ENCODE measurements around the gene GSK3B.

Gene GSK3B

GRCh38 chr3:119955972-119956371 lies 138.3 kb downstream of the GSK3B start:
- H3K36me3 ChIP-seq (ENCODE audit: control insufficient read depth in 2 of 2, insufficient read depth in 2 of 2, low read length in 2 of 2) = no peaks in the 10 kb centered on the region
- H3K4me1 ChIP-seq (ENCODE audit: control insufficient read depth in 2 of 2, insufficient read depth in 2 of 2, low read length in 2 of 2) = no peaks in the 10 kb centered on the region
- H3K9ac ChIP-seq (ENCODE audit: low read depth in 1 of 2, low read length in 2 of 2) = no peak overlapping the region
- H3K4me3 ChIP-seq (ENCODE audit: low read length in 2 of 2) = no peak overlapping the region
- no peak overlapping the region for H3K27ac ChIP-seq (ENCODE audit: low read depth in 2 of 2, low read length in 2 of 2)
- H3K27me3 ChIP-seq (ENCODE audit: control insufficient read depth in 2 of 2, insufficient read depth in 2 of 2, low read length in 2 of 2) = no peaks in the 10 kb centered on the region
- no peaks in the 10 kb centered on the region for H3K9me3 ChIP-seq (ENCODE audit: control insufficient read depth in 2 of 2, low read length in 2 of 2)

DNA sequence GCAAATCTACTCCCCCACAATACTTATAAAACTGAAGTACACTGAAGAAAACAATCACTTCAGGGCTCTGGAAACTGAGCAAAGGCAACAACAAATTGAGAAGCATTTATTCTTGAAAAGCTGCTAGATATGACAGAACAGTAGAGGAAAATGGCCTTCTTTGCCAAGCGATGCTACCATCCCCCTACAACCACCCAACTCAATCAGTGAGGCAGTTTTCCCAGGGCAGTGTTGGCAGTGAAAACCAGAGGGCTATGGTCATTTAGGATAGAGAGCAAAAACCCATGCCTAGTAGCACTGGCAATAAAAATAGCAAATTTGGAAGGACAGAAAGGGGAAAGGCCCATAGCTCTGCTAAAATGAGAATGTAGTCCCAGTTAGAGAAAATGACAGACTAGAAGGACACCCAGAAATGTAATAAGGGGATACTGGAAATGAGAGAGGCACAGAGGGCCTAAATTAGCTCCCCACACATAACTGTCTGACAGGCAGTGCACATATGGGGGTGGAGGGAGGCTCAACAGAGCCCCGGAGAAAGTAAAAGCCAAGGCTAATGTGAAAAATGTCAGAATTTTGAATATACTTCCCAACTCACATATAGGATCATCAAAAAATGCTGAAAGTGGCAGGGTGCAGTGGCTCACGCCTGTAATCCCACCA lies 143.5 kb downstream of the GSK3B start:
- no peaks in the 10 kb centered on the region for H3K27me3 ChIP-seq (ENCODE audit: control insufficient read depth in 2 of 2, insufficient read depth in 2 of 2, low read length in 2 of 2)
- H3K4me3 ChIP-seq (ENCODE audit: low read length in 2 of 2) = no peak overlapping the region
- no peaks in the 10 kb centered on the region for H3K9me3 ChIP-seq (ENCODE audit: control insufficient read depth in 2 of 2, low read length in 2 of 2)
- H3K4me1 ChIP-seq (ENCODE audit: control insufficient read depth in 2 of 2, insufficient read depth in 2 of 2, low read length in 2 of 2) = no peaks in the 10 kb centered on the region
- H3K27ac ChIP-seq (ENCODE audit: low read depth in 2 of 2, low read length in 2 of 2) = no peak overlapping the region
- H3K36me3 ChIP-seq (ENCODE audit: control insufficient read depth in 2 of 2, insufficient read depth in 2 of 2, low read length in 2 of 2) = peaks cover 3 to 4% of the 10 kb centered on the region in 2 donors
- H3K9ac ChIP-seq (ENCODE audit: low read depth in 1 of 2, low read length in 2 of 2) = no peak overlapping the region

DNA sequence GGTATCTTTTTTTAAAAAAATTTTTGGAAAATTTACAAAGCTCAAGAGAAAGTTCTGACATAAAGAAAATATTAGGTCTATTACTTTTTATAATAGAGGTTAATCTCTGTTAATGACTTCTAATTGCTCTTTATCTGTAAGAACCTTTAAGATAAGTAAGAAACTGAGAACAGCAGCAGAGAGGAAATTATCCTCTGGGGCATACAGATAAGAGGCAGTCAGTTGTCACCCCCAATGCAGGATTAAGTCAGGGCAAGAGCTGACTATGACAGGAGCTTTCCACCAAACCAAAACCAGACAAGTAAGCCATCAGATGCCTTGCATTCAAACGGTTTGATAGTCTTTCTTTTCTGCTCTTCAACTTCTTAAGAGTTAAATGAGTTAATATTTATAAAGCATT lies 149.0 kb downstream of the GSK3B start:
- no peak overlapping the region for H3K27ac ChIP-seq (ENCODE audit: low read depth in 2 of 2, low read length in 2 of 2)
- no peak overlapping the region for H3K4me3 ChIP-seq (ENCODE audit: low read length in 2 of 2)
- H3K27me3 ChIP-seq (ENCODE audit: control insufficient read depth in 2 of 2, insufficient read depth in 2 of 2, low read length in 2 of 2) = no peaks in the 10 kb centered on the region
- H3K9ac ChIP-seq (ENCODE audit: low read depth in 1 of 2, low read length in 2 of 2) = no peak overlapping the region
- H3K36me3 ChIP-seq (ENCODE audit: control insufficient read depth in 2 of 2, insufficient read depth in 2 of 2, low read length in 2 of 2) = peaks cover 3 to 4% of the 10 kb centered on the region in 2 donors
- no peaks in the 10 kb centered on the region for H3K9me3 ChIP-seq (ENCODE audit: control insufficient read depth in 2 of 2, low read length in 2 of 2)
- no peaks in the 10 kb centered on the region for H3K4me1 ChIP-seq (ENCODE audit: control insufficient read depth in 2 of 2, insufficient read depth in 2 of 2, low read length in 2 of 2)

GRCh38 chr3:119944091-119944490 lies 150.2 kb downstream of the GSK3B start:
- Histone ChIP-seq H3K27ac (ENCODE audit: low read depth in 2 of 2, low read length in 2 of 2) (no peak overlapping the region), H3K4me1 (ENCODE audit: control insufficient read depth in 2 of 2, insufficient read depth in 2 of 2, low read length in 2 of 2) (no peaks in the 10 kb centered on the region), H3K27me3 (ENCODE audit: control insufficient read depth in 2 of 2, insufficient read depth in 2 of 2, low read length in 2 of 2) (no peaks in the 10 kb centered on the region), H3K4me3 (ENCODE audit: low read length in 2 of 2) (no peak overlapping the region), H3K36me3 (ENCODE audit: control insufficient read depth in 2 of 2, insufficient read depth in 2 of 2, low read length in 2 of 2) (peaks cover 3 to 4% of the 10 kb centered on the region in 2 donors), H3K9me3 (ENCODE audit: control insufficient read depth in 2 of 2, low read length in 2 of 2) (no peaks in the 10 kb centered on the region), H3K9ac (ENCODE audit: low read depth in 1 of 2, low read length in 2 of 2) (no peak overlapping the region)

GRCh38 chr3:119939077-119939476 lies 155.2 kb downstream of the GSK3B start:
- Histone ChIP-seq H3K4me1 (ENCODE audit: control insufficient read depth in 2 of 2, insufficient read depth in 2 of 2, low read length in 2 of 2) (no peaks in the 10 kb centered on the region), H3K9ac (ENCODE audit: low read depth in 1 of 2, low read length in 2 of 2) (no peak overlapping the region), H3K9me3 (ENCODE audit: control insufficient read depth in 2 of 2, low read length in 2 of 2) (no peaks in the 10 kb centered on the region), H3K36me3 (ENCODE audit: control insufficient read depth in 2 of 2, insufficient read depth in 2 of 2, low read length in 2 of 2) (no peaks in the 10 kb centered on the region), H3K27ac (ENCODE audit: low read depth in 2 of 2, low read length in 2 of 2) (no peak overlapping the region), H3K27me3 (ENCODE audit: control insufficient read depth in 2 of 2, insufficient read depth in 2 of 2, low read length in 2 of 2) (no peaks in the 10 kb centered on the region), H3K4me3 (ENCODE audit: low read length in 2 of 2) (no peak overlapping the region)

GRCh38 chr3:119937229-119937628 lies 157.0 kb downstream of the GSK3B start:
- Histone ChIP-seq H3K4me3 (ENCODE audit: low read length in 2 of 2) (no peak overlapping the region), H3K9ac (ENCODE audit: low read depth in 1 of 2, low read length in 2 of 2) (no peak overlapping the region), H3K9me3 (ENCODE audit: control insufficient read depth in 2 of 2, low read length in 2 of 2) (no peaks in the 10 kb centered on the region), H3K4me1 (ENCODE audit: control insufficient read depth in 2 of 2, insufficient read depth in 2 of 2, low read length in 2 of 2) (no peaks in the 10 kb centered on the region), H3K27ac (ENCODE audit: low read depth in 2 of 2, low read length in 2 of 2) (no peak overlapping the region), H3K36me3 (ENCODE audit: control insufficient read depth in 2 of 2, insufficient read depth in 2 of 2, low read length in 2 of 2) (no peaks in the 10 kb centered on the region), H3K27me3 (ENCODE audit: control insufficient read depth in 2 of 2, insufficient read depth in 2 of 2, low read length in 2 of 2) (no peaks in the 10 kb centered on the region)

- Histone ChIP-seq H3K9me3 (ENCODE audit: control insufficient read depth in 2 of 2, low read length in 2 of 2) (no peaks in the 10 kb centered on the region), H3K4me1 (ENCODE audit: control insufficient read depth in 2 of 2, insufficient read depth in 2 of 2, low read length in 2 of 2) (no peaks in the 10 kb centered on the region), H3K4me3 (ENCODE audit: low read length in 2 of 2) (no peak overlapping the region), H3K27ac (ENCODE audit: low read depth in 2 of 2, low read length in 2 of 2) (no peak overlapping the region), H3K36me3 (ENCODE audit: control insufficient read depth in 2 of 2, insufficient read depth in 2 of 2, low read length in 2 of 2) (no peaks in the 10 kb centered on the region), H3K27me3 (ENCODE audit: control insufficient read depth in 2 of 2, insufficient read depth in 2 of 2, low read length in 2 of 2) (no peaks in the 10 kb centered on the region), H3K9ac (ENCODE audit: low read depth in 1 of 2, low read length in 2 of 2) (no peak overlapping the region)
Measured at GRCh38 chr3:119934249-119934648, 160.0 kb downstream of the GSK3B start.

DNA sequence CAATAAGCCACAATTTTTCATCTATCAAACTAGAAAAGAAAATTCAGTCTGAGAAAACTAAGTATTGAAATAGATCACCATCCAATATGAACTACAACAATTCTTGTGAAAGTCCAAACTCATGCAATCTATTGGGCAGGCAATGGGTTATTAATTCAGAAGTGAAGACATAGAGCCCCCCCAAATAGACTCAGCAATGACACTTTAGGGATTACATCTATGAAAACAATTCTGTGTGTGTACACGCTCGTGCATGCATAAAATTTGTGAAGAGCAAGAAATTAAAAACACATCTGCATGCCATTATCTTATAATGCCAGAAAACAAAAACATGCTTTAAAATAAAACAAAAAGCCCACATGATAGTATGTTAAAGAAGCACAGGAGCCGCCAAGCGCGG lies 161.0 kb downstream of the GSK3B start:
- Histone ChIP-seq H3K9me3 (ENCODE audit: control insufficient read depth in 2 of 2, low read length in 2 of 2) (no peaks in the 10 kb centered on the region), H3K4me3 (ENCODE audit: low read length in 2 of 2) (no peak overlapping the region), H3K27ac (ENCODE audit: low read depth in 2 of 2, low read length in 2 of 2) (no peak overlapping the region), H3K36me3 (ENCODE audit: control insufficient read depth in 2 of 2, insufficient read depth in 2 of 2, low read length in 2 of 2) (no peaks in the 10 kb centered on the region), H3K9ac (ENCODE audit: low read depth in 1 of 2, low read length in 2 of 2) (no peak overlapping the region), H3K4me1 (ENCODE audit: control insufficient read depth in 2 of 2, insufficient read depth in 2 of 2, low read length in 2 of 2) (no peaks in the 10 kb centered on the region), H3K27me3 (ENCODE audit: control insufficient read depth in 2 of 2, insufficient read depth in 2 of 2, low read length in 2 of 2) (no peaks in the 10 kb centered on the region)

- no peaks in the 10 kb centered on the region for H3K9me3 ChIP-seq (ENCODE audit: control insufficient read depth in 2 of 2, low read length in 2 of 2)
- H3K27me3 ChIP-seq (ENCODE audit: control insufficient read depth in 2 of 2, insufficient read depth in 2 of 2, low read length in 2 of 2) = no peaks in the 10 kb centered on the region
- H3K36me3 ChIP-seq (ENCODE audit: control insufficient read depth in 2 of 2, insufficient read depth in 2 of 2, low read length in 2 of 2) = no peaks in the 10 kb centered on the region
- H3K4me3 ChIP-seq (ENCODE audit: low read length in 2 of 2) = no peak overlapping the region
- H3K4me1 ChIP-seq (ENCODE audit: control insufficient read depth in 2 of 2, insufficient read depth in 2 of 2, low read length in 2 of 2) = no peaks in the 10 kb centered on the region
- no peak overlapping the region for H3K9ac ChIP-seq (ENCODE audit: low read depth in 1 of 2, low read length in 2 of 2)
- H3K27ac ChIP-seq (ENCODE audit: low read depth in 2 of 2, low read length in 2 of 2) = no peak overlapping the region
Measured at GRCh38 chr3:119930286-119930685, 164.0 kb downstream of the GSK3B start.

DNA sequence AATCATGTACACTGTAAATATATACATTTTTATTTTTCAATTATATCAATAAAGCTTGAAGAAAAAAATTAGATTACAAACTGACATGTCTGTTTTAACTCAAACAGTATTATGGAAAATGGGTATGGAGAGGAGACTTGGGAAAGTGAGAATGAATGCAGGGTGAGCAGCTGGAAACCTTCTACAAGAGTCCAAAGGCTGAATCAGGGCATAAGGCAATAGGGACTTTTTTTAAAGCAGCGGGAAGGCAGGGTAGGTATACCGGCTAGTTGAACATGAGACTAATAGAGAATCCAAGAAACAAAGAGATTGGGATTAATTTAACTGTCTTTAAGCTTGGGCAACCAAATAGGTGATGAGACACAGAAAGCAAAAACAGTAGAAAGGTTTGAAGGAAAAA lies 167.1 kb downstream of the GSK3B start:
- Histone ChIP-seq H3K9me3 (ENCODE audit: control insufficient read depth in 2 of 2, low read length in 2 of 2) (no peaks in the 10 kb centered on the region), H3K4me3 (ENCODE audit: low read length in 2 of 2) (no peak overlapping the region), H3K27me3 (ENCODE audit: control insufficient read depth in 2 of 2, insufficient read depth in 2 of 2, low read length in 2 of 2) (no peaks in the 10 kb centered on the region), H3K9ac (ENCODE audit: low read depth in 1 of 2, low read length in 2 of 2) (no peak overlapping the region), H3K4me1 (ENCODE audit: control insufficient read depth in 2 of 2, insufficient read depth in 2 of 2, low read length in 2 of 2) (no peaks in the 10 kb centered on the region), H3K27ac (ENCODE audit: low read depth in 2 of 2, low read length in 2 of 2) (no peak overlapping the region), H3K36me3 (ENCODE audit: control insufficient read depth in 2 of 2, insufficient read depth in 2 of 2, low read length in 2 of 2) (no peaks in the 10 kb centered on the region)

Measured in mucosa of rectum (tissue), 2 donors.